ENCODE data around the gene RERE.
"Not testable (repeated sequence)": the region's sequence is repeated elsewhere in the genome, so short reads cannot be mapped to it uniquely, and the experiment has no call there.

- TF ChIP-seq POLR2A, CTCF (IDR thresholded peaks at IDR 0.05): not testable (repeated sequence)
These were observed 195.6 kb downstream of the RERE start for GRCh38 chr1:8621785-8622348.

All from thyroid gland (tissue), 4 donors.